GM12872 (cell line): Measurements from ENCODE around the gene OLFML1.

Experiments used
- CTCF ChIP-seq: IDR thresholded peaks from 3 replicates; pipeline ENCODE4 v1.5.1; 2011; ENCODE audit warnings: low read depth, mild to moderate bottlenecking, low read length, moderate library complexity; ENCODE audit not compliant: insufficient read depth

OLFML1 gene

GRCh38 chr11:7473717-7474116 is 11.6 kb upstream of the OLFML1 start:
- TF ChIP-seq CTCF = no peak

GRCh38 chr11:7480113-7480512 is 5.2 kb upstream of the OLFML1 start:
- TF ChIP-seq CTCF = no peak

GRCh38 chr11:7484131-7484530 is 1.2 kb upstream of the OLFML1 start:
- no peak for TF ChIP-seq CTCF

- no peak for TF ChIP-seq CTCF
These were observed 661 bp upstream of the OLFML1 start for GRCh38 chr11:7484645-7485044.

GRCh38 chr11:7486098-7486780 is 933 bp downstream of the OLFML1 start:
- no peak for TF ChIP-seq CTCF

- TF ChIP-seq CTCF = no peak
These were observed 1.5 kb downstream of the OLFML1 start for GRCh38 chr11:7486781-7487140.

GRCh38 chr11:7487360-7487759 is 2.1 kb downstream of the OLFML1 start:
- no peak for TF ChIP-seq CTCF
